Stomach smooth muscle (tissue), 2 donors: ENCODE results near the gene CD44.

ENCODE experiments used
- H3K27ac ChIP-seq: one replicate; pipeline ENCODE4 v1.7.0; 2013; ENCODE audit warnings: mild to moderate bottlenecking, low read length, inconsistent platforms
- H3K27me3 ChIP-seq, 2 donors: one replicate each; pipeline ENCODE4 v1.7.0; 2013; ENCODE audit warnings: low read length in 2 of 2; ENCODE audit not compliant: insufficient read depth in 2 of 2, control insufficient read depth in 1 of 2
- H3K36me3 ChIP-seq, 2 donors: one replicate each; pipeline ENCODE4 v1.7.0; 2013; ENCODE audit warnings: low read length in 2 of 2; ENCODE audit not compliant: control insufficient read depth in 2 of 2, insufficient read depth in 2 of 2
- H3K4me1 ChIP-seq: one replicate; pipeline ENCODE4 v1.7.0; 2013; ENCODE audit warnings: low read length; ENCODE audit not compliant: control insufficient read depth, insufficient read depth
- H3K4me3 ChIP-seq, 2 donors: one replicate each; pipeline ENCODE4 v1.7.0; 2013; ENCODE audit warnings: low read length in 2 of 2
- H3K9ac ChIP-seq, 2 donors: one replicate each; pipeline ENCODE4 v1.7.0; 2013; ENCODE audit warnings: low read length in 2 of 2, mild to moderate bottlenecking in 1 of 2
- H3K9me3 ChIP-seq, 2 donors: one replicate each; pipeline ENCODE4 v1.7.0; 2013; ENCODE audit warnings: low read length in 2 of 2; ENCODE audit not compliant: control insufficient read depth in 2 of 2
- donor health status: healthy.
- donor health status: Pancreatic carcinoma.

Gene CD44

GRCh38 chr11:35126879-35127581 is 11.9 kb upstream of the CD44 start:
- Histone ChIP-seq H3K4me3 (no peak overlapping the region), H3K36me3 (no peaks in the 10 kb centered on the region), H3K9ac (no peak overlapping the region), H3K27ac (no peak overlapping the region), H3K9me3 (no peaks in the 10 kb centered on the region), H3K27me3 (no peaks in the 10 kb centered on the region), H3K4me1 (peaks cover 3% of the 10 kb centered on the region)

- H3K36me3 ChIP-seq = no peaks in the 10 kb centered on the region
- H3K4me1 ChIP-seq = peaks cover 3% of the 10 kb centered on the region
- H3K4me3 ChIP-seq = no peak overlapping the region
- H3K9ac ChIP-seq = no peak overlapping the region
- no peaks in the 10 kb centered on the region for H3K27me3 ChIP-seq
- no peak overlapping the region for H3K27ac ChIP-seq
- no peaks in the 10 kb centered on the region for H3K9me3 ChIP-seq
Observed at GRCh38 chr11:35127619-35128018, 11.4 kb upstream of the CD44 start.

GRCh38 chr11:35131094-35131493 is 7.9 kb upstream of the CD44 start:
- Histone ChIP-seq H3K36me3 (no peaks in the 10 kb centered on the region), H3K9me3 (no peaks in the 10 kb centered on the region)

GRCh38 chr11:35131886-35132285 is 7.1 kb upstream of the CD44 start:
- Histone ChIP-seq H3K9ac (no peak overlapping the region), H3K36me3 (no peaks in the 10 kb centered on the region), H3K9me3 (no peaks in the 10 kb centered on the region), H3K4me3 (no peak overlapping the region), H3K27me3 (no peaks in the 10 kb centered on the region), H3K4me1 (peaks cover 3% of the 10 kb centered on the region), H3K27ac (no peak overlapping the region)

More at GRCh38 chr11:35131094-35131493, 7.9 kb upstream of the CD44 start:
- no peak overlapping the region for H3K27ac ChIP-seq
- no peaks in the 10 kb centered on the region for H3K27me3 ChIP-seq
- H3K9ac ChIP-seq = no peak overlapping the region
- no peak overlapping the region for H3K4me3 ChIP-seq
- peaks cover 3% of the 10 kb centered on the region for H3K4me1 ChIP-seq

- H3K4me3 ChIP-seq = no peak overlapping the region
- peaks cover 10% of the 10 kb centered on the region for H3K4me1 ChIP-seq
- H3K27ac ChIP-seq = no peak overlapping the region
- H3K9ac ChIP-seq = no peak overlapping the region
- H3K27me3 ChIP-seq = no peaks in the 10 kb centered on the region
- H3K36me3 ChIP-seq = no peaks in the 10 kb centered on the region
- H3K9me3 ChIP-seq = no peaks in the 10 kb centered on the region
Observed at GRCh38 chr11:35133656-35134055, 5.3 kb upstream of the CD44 start.

- no peak overlapping the region for H3K9ac ChIP-seq
- no peak overlapping the region for H3K4me3 ChIP-seq
- H3K27ac ChIP-seq = no peak overlapping the region
- peaks cover 10% of the 10 kb centered on the region for H3K4me1 ChIP-seq
- no peaks in the 10 kb centered on the region for H3K27me3 ChIP-seq
- H3K36me3 ChIP-seq = no peaks in the 10 kb centered on the region
- no peaks in the 10 kb centered on the region for H3K9me3 ChIP-seq
Observed at GRCh38 chr11:35134403-35135148, 4.4 kb upstream of the CD44 start.

- Histone ChIP-seq H3K9ac (no peak overlapping the region), H3K36me3 (no peaks in the 10 kb centered on the region), H3K27me3 (no peaks in the 10 kb centered on the region), H3K9me3 (no peaks in the 10 kb centered on the region), H3K4me3 (no peak overlapping the region), H3K4me1 (peaks cover 14% of the 10 kb centered on the region), H3K27ac (no peak overlapping the region)
Observed at GRCh38 chr11:35135222-35135621, 3.7 kb upstream of the CD44 start.

- no peaks in the 10 kb centered on the region for H3K9me3 ChIP-seq
- H3K36me3 ChIP-seq = no peaks in the 10 kb centered on the region
- H3K9ac ChIP-seq = no peak overlapping the region
- no peaks in the 10 kb centered on the region for H3K27me3 ChIP-seq
- H3K27ac ChIP-seq = no peak overlapping the region
- peaks cover 21% of the 10 kb centered on the region for H3K4me1 ChIP-seq
- H3K4me3 ChIP-seq = no peak overlapping the region
Observed at GRCh38 chr11:35136311-35136710, 2.7 kb upstream of the CD44 start.

GRCh38 chr11:35138058-35138457 is 913 bp upstream of the CD44 start:
- peaks cover 35% of the 10 kb centered on the region for H3K4me1 ChIP-seq
- no peaks in the 10 kb centered on the region for H3K9me3 ChIP-seq
- peak overlapping the region; percentile 94 to 96 for H3K9ac ChIP-seq
- peaks cover 0 to 1% of the 10 kb centered on the region in 2 donors for H3K36me3 ChIP-seq
- peak overlapping the region; percentile 92 for H3K27ac ChIP-seq
- peak overlapping the region; percentile 97 for H3K4me3 ChIP-seq
- no peaks in the 10 kb centered on the region for H3K27me3 ChIP-seq

- no peaks in the 10 kb centered on the region for H3K9me3 ChIP-seq
- peak overlapping the region; percentile 92 for H3K27ac ChIP-seq
- H3K9ac ChIP-seq = peak overlapping the region; percentile 94 to 96
- peaks cover 39% of the 10 kb centered on the region for H3K4me1 ChIP-seq
- peaks cover 0 to 2% of the 10 kb centered on the region in 2 donors for H3K36me3 ChIP-seq
- no peaks in the 10 kb centered on the region for H3K27me3 ChIP-seq
- H3K4me3 ChIP-seq = peak overlapping the region; percentile 97
Observed at GRCh38 chr11:35138606-35138942, 397 bp upstream of the CD44 start.

GRCh38 chr11:35139722-35140282 is 831 bp downstream of the CD44 start:
- Histone ChIP-seq H3K4me3 (peak overlapping the region; percentile 97), H3K27ac (peak overlapping the region; percentile 92), H3K27me3 (no peaks in the 10 kb centered on the region), H3K9me3 (no peaks in the 10 kb centered on the region), H3K9ac (peak overlapping the region; percentile 94 to 96), H3K4me1 (peaks cover 51% of the 10 kb centered on the region), H3K36me3 (peaks cover 0 to 4% of the 10 kb centered on the region in 2 donors)
